Adipose tissue (tissue), 3 donors: ENCODE data around the gene VIT. TPM values are rescaled to one million over a fixed set of nuclear protein-coding genes. Genes with fewer than 3 reads are reported as not detected.

Experiments used
- H3K27ac ChIP-seq: one replicate; pipeline ENCODE4 v1.5.1; 2013; ENCODE audit warnings: low read depth, low read length
- WGBS, 3 donors: extraction: QIAGEN DNeasy Blood & Tissue Kit; methylation state at CpG; one replicate each; pipeline ENCODE4 v1.1.7; 2013; 5-methylcytosine and 5-hydroxymethylcytosine counted together
- polyA plus RNA-seq, 3 donors: library from polyadenylated mRNA; stranded (reverse); fragments of 200-250 nt; gene quantifications; one replicate each; pipeline ENCODE4 v1.2.3, GENCODE V29; 2013
- donor health status: healthy with polysubstance abuse.
- donor health status: Bipolar disorder and iron deficiency.
- donor health status: healthy.

Gene VIT
- polyA plus RNA-seq, 3 donors, result 1.2 to 23.6 (median 10.2) TPM

DNA sequence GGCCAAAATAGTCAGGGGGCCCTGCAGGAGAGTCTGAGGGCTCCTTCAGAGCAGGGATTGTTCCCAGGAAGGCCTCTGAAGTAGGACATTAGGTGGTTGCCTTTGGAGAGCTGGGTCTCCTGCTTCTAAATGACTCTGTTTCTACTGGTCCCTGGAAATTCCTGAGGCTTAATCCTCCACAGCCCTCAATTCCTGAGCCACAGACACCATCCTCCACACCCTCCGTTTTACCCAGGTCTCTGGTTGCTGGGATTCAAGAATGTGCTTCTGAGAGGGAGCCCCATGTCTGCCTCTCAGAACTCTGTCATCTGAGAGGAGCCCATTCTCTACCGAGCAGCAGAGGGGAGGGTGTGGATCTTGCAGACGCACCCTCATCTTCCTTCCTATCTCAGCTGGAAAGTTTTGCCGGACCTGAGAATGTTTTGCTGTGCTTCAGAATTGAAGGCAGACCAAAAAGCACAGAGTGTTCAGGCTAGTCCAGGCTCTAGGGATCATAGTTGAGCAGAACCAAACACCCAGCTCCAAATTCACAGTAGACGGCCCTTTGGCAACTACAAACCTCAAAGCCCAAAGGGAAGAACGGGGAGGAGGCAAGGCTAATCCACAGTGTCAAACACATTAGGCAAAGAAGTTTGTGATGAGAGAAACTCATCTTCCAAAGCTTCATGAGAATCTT is 8.1 kb downstream of the VIT start:
- no peak overlapping the region for H3K27ac ChIP-seq
- 61 to 76% (median 69%) methylated on average over 6 of the region's 6 CpGs for WGBS, 3 donors

DNA sequence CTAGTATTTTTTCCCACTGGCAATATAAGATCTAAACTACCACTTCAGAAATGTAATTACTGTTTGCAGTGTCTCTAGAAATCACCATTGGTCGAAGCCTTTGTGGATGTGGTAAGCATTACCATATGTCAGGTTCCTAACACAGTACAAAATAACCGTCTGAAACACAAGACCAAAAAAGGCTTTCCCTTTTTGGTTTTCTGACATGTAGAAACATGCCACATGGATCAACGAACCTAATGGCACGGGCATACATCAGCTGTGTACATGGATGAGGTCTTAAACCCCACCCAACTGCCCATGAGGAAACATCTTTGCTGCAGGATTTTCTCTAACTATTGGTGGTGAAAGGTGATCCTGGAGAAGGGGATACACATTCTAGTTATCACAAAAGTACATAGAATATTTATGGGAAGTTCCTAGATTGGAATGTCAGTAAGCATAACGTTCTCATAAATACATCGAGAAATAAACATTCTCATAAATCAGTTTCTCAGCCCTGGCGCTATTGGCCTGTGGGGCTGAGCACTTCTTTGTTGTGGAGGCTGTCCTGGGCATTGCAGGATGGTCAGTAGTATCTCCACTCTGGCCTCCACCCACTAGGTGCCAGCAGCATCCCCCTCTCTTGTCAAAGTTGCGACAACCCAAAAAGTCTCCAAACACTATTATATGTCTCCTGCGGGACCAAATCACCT is 9.0 kb downstream of the VIT start:
- WGBS, 3 donors, result 82 to 86% (median 85%) methylated on average over 9 of the region's 9 CpGs
- H3K27ac ChIP-seq, result no peak overlapping the region

DNA sequence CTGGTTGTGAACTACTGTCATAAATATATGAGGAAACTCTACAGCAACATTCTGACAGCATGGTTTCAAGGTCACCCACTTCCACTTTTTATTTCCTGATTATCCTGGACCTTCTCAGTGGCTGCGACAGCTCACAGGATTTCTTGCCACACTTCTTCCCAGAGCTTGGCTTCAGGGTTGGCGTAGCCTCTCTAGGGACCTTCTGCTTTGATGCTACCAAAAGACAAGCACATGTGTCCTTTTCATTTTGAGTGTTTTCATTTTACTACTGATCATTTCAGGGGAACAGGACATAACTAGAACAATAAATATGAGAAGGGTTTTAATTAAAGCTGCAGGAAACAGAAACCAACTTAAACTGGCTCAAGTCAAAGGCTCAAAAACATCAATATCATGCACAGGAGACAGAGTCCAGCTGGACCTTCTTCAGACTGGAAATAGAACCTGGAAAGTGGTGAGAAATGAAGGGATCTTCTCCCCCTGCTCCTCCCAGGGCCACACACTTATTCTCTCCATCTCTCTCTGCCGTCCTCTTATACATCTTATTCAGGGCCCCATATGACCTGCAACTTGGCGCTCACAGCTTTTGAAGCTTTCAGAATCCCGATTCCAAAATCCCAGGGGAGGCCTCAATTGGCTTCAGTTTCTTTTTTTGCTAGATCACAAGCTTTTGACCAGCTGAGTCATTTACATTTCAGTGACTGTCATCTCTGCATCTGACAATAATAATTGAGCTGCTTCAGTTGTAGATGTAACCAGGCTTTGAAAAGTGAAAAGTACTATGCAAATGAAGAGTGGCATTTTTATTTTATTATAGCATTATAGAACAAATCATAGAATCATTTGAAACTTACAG is 9.7 kb downstream of the VIT start:
- 55 to 76% (median 58%) methylated on average over 5 of the region's 5 CpGs for WGBS, 3 donors

DNA sequence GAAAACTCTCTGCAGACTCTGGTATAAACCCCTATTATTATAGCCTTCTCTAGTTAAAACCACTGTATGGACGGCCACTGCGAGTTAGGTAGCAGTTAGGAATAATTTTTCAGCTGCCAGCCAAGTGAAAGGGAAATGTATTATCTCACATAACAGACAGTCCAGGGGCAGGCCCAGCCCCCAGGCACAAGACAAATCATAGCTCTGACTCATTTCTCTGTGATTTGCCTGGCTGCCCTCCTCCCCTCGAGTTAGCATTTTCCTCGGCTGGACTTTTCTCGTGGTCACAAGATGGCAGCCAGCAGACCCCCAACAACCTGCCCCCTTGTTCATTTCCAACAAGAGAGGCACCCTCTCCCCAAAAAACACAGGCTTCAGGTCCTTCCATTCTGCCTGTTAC is 10.5 kb downstream of the VIT start:
- H3K27ac ChIP-seq, result no peak overlapping the region
- WGBS, 3 donors, result 75 to 95% (median 83%) methylated on average over 5 of the region's 5 CpGs

More for the DNA sequence above, 9.7 kb downstream of the VIT start:
- no peak overlapping the region for H3K27ac ChIP-seq

DNA sequence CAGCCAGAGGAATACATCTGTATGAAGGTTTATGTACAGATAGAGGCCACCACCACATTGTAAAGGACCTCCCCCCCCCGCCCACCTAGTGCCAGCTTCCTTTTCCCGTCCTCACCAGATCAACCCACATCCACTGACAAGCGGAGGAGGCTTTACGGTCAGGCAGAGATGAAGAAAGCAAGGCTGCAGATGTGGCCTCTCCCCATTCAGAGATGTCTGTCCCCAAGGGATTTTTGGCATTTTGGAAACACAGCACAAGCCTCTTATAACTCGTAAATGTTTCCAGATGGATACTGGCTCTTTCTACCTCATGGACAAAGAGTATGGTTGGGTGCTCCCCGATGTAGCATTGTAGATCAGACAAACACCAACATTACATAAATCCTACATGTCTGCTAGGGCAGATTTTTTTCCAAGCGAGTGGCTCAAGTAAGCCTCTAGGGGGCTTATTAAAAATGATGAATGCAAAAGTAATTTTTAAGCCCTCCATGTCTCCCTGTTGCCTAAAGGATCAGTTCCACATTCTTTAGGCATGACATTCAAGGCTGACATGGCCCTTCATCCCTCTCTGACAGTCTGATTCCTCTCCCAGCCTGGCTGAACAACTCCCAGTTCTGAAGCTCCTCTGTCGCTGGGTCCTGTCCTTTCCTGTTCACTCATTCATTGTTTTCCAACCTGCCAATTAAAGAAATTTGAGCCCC is 11.7 kb downstream of the VIT start:
- WGBS, 3 donors, result 41 to 67% (median 53%) methylated on average over 8 of the region's 8 CpGs
- no peak overlapping the region for H3K27ac ChIP-seq

DNA sequence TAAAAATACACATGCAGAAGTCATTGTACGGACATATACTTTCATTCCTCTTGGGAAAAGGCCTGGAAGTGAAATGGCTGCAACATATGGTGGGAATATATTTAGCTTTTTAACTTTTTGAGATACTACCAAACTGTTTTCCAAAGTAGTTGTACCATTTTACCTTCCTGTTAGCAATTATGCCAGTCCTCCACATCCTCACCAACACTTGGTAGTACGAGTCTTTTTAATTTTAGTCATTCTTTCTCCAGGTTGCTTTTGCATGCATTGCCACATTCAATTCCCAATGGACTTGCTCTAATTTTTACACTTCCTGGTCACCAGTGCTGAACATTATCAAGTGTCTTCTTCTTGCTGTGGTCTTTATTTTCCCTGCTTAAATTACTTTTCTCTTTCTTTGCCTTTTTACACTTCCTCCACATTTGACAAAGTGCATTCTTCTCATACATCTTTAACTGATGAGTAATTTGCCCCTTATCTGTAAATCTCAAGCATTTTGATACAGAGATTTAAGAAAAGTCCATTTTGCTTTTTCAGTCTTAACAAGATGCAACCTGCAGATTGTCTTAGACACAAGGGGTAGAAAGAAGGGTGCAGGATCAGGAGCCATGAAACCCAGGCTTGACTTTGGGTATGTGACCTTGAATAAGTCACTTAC is 14.5 kb downstream of the VIT start:
- WGBS, 3 donors, result 67 to 98% (median 94%) methylated on average over 2 of the region's 2 CpGs

DNA sequence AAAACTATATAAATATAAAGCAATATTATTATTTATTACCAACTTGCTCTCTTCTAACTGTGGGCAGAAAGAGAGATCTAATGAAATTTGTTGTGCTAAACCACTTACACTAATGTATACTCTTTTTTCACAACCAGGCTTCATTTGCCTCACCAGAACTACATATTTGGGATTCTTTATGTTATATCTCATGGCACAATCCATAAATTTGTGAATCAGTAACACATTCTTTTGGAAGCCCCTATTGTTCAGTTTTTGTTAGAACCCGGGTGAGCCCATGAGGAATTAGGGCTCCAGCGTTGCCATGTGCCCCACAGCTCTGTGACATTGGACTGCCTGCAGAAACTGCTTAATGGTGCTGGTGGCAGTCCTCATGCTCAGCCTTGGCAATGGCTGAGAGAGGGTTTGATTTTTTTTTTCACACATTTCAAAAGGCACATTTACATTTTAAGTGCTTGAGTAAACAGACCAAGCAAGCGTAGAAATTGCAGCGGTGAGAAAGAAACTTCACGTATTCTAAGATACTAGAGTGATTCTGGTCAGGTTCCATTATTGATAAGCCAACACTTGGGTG is 15.3 kb downstream of the VIT start:
- 33 to 91% (median 83%) methylated on average over 5 of the region's 5 CpGs for WGBS, 3 donors
- H3K27ac ChIP-seq, result no peak overlapping the region

More for the DNA sequence above, 14.5 kb downstream of the VIT start:
- no peak overlapping the region for H3K27ac ChIP-seq

DNA sequence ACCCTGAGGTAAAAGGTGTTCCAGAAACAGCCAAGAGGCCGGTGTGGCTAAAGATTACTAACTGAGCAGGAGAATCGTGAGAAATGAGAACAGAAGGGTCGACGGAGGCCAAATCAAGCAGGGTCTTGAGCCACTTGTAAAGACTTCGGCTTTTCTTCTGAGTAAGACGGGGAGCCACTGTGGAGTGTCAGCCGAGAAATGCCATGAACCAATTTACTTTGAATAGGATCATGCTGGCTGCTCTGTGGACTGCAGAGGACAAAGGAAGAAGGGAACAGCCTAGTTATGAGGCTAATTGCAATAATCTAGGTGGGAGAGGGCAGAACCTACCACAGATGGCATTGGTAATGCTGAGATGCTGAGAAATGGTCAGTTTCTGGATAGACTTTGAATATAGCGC is 16.8 kb downstream of the VIT start:
- H3K27ac ChIP-seq, result no peak overlapping the region
- WGBS, 3 donors, result 74 to 92% (median 92%) methylated on average over 8 of the region's 8 CpGs

DNA sequence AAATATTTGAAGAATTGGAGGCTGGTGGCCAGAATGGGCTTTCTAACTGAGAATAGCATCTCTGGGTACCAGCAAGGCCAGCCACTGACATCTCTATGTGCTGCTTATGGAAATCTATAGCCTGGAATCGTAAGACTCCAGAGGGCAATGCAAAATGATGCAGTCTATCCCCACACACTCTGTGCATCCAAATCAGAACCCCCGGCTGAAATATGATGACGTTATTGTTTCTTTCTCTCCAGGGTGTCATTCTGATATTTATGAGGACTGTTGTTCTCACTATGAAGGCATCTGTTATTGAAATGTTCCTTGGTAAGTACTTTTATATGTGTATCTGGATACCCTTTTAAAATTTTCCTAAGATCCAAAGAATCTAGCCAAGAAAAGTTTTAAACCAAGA is 19.6 kb downstream of the VIT start:
- H3K27ac ChIP-seq, result no peak overlapping the region
- WGBS, 3 donors, result 70 to 75% (median 72%) methylated on average over 3 of the region's 3 CpGs

DNA sequence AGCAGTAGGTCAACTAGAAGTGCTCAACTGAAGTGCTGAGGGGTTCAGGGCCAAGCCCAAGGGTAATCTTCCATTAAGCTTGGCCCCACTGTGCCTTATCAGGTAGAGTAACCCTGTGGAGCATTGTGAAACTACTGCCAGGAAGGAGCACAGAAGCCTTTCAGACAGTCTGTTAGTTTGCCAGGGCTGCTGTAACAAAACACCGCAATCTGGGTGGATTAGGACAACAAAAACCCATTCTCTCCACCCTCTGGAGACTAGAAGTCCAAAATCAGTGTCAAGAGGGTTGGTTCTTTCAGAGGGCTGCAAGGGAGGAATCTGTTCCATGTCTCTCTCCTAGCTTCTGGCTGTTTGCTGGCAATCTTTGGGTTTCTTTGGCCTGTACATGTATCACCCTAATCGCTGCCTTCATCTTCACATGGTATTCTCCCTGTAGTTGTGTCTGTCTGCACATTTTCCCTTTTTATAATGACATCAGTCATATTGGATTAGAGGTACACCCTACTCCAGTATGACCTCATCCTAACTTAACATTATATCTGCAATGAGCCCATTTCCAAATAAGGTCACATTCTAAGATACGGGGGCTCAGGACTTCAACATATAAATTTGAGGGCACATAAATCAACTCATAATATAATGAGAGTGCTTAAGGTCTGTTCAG is 21.2 kb downstream of the VIT start:
- H3K27ac ChIP-seq, result no peak overlapping the region
- WGBS, 3 donors, result 86 to 89% (median 86%) methylated on average over 3 of the region's 3 CpGs

DNA sequence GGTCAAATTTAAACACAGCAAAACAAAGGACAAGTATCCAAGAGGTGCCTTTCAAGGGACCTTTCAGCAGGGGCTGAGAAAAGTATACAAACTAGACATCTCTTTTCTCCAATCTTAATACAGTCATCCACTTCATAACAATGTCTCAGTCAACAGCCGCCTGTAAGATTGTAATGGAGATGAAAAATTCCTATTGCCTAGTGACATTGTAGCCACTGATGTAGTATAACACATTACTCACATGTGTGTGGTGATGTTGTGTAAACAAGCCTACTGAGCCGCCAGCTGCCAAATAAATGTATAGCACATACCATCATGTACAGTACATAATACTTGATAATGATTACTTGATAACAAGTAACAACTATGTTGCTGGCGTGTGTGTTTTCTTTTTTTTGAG is 31.0 kb downstream of the VIT start:
- WGBS, 3 donors, result 81 to 95% (median 93%) methylated on average over 3 of the region's 3 CpGs
- H3K27ac ChIP-seq, result no peak overlapping the region

DNA sequence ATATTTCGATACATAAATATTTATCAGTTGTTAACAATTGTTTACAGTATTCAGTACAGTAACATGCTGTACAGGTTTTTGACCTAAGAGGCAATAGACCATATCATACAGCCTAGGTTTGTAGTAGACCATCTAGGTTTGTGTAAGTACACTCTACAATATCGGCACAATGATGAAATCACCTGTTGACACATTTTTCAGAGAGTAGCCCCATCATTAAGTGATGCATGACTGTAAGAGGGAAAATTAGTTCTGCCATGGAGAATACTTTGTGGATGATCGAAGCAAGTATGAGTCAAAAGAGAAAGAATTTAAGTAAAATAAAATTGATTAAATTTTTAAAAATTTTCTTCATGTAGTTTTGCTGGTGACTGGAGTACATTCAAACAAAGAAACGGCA is 32.6 kb downstream of the VIT start:
- no peak overlapping the region for H3K27ac ChIP-seq
- WGBS, 3 donors, result 69 to 81% (median 69%) methylated on average over 4 of the region's 4 CpGs

DNA sequence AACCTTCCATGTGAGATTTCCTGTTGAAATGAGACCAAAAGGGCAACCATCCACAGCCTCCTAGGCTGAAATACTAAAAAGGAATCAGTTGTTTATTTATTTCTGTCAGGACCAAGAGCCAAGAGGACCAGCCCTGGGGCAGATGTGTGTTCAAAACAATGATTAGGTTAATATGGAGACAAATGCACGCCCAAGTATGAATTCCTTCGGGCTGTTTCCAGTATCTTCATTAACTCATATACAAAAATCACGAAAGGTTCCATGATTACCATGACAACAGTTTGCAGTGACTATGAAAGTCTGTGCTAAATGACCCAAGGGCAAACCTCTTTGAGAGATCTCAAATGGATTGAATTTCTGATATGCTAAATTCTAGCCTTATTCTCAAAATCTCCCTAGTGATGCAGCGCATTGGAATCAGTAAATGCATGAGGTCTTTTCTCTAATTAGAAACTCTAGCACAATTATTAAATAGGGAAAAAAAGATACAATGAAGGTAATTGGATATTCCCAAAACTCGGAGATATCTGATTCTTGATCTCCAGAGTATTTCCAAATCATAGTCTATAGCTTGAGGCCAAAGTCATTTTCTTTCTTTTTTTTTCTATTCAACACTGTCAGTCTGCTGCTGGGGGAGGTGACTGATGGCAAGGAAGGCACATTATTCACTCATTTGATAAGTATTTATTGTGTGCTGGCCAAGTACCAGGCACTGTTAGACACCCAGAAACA is 35.6 kb downstream of the VIT start:
- no peak overlapping the region for H3K27ac ChIP-seq
- WGBS, 3 donors, result 45 to 54% (median 45%) methylated on average over 5 of the region's 5 CpGs

DNA sequence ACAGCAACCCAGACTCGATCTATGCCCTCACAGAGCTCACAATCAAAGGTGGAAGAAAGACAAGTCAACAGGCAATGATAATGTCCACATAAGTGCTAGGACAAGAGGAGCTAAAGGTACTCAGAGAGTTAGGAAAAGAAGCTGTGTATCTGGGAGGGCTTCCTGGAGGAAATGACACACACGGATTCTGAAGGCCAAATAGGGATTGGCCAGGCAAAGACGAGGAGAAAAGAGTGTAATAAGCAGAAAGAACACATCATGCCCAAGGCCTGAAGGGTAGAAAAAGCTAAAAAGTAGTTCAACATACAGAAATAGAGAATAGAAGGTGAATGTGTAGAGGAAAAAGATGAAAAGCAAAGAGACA is 36.1 kb downstream of the VIT start:
- no peak overlapping the region for H3K27ac ChIP-seq
- WGBS, 3 donors, result 81 to 88% (median 83%) methylated on average over 3 of the region's 3 CpGs

DNA sequence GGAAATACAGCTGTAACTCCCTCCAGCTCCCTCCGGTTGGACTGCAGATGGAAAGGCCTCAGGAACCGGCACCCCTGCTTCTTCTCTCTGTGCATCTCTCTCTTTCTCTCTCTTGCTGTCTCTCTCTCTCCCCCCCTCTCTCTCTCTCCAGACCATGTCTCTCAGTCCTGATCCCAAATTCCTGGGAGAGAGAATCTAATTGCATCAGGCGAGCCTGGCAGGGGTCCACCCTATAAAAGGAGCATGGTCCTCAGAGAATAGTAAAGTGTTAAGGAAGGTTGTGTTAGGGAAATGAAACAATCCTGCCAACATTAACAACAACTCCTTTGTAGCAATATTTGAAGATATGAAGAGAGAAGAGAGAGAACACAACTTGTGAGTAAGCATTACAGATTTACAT is 36.7 kb downstream of the VIT start:
- H3K27ac ChIP-seq, result no peak overlapping the region
- WGBS, 3 donors, result 69 to 78% (median 74%) methylated on average over 3 of the region's 3 CpGs

DNA sequence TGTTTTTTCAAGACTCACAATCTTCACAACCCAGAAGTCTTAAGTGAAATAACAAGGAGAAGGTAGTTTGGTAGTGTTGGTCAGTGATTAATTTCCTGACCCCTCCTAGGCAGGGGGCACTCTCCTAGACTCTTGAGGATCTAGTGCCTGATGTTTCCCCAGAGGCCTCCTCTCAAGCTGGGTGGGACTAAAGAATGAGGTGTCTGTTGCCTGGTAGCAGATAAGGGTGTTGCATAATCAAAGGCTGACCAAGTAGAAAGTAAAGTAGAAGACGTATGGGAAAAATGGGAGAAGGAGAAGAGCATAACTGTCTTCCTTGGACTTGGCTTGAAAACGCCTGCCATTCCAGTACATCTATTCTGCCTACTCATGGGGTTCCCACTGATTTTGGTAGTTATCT is 37.8 kb downstream of the VIT start:
- 66 to 76% (median 73%) methylated on average over 2 of the region's 2 CpGs for WGBS, 3 donors
- no peak overlapping the region for H3K27ac ChIP-seq
